ENCODE results near the gene GNAS. TPM values are rescaled to one million over a fixed set of nuclear protein-coding genes. Genes with fewer than 3 reads are reported as not detected.

GNAS gene
- total and polyA plus RNA-seq, 10 of the 15 experiments (the other 5 are each of a cell fraction or from before 2014, with no cell fraction given): 209 to 950 (median 394) TPM

GRCh38 chr20:58854638-58855471, 2.3 kb downstream of the GNAS start:
- in situ Hi-C loops (cut with MboI): loop anchor here (10.0 kb wide), 1 partner anchor 620 kb away; no protein-coding TSS in a partner anchor
- BruUV-seq (replicated peaks): no TSS peak

GRCh38 chr20:58855506-58856389, 3.2 kb downstream of the GNAS start:
- Histone ChIP-seq H3K79me2 (ENCODE audit: control insufficient read depth, insufficient read depth, low read length) (no peaks in the 10 kb centered on the region), H3K27me3 (replicated peaks in 1 of 2; ENCODE audit: control insufficient read depth in 2 of 2, insufficient read depth in 2 of 2, low read length in 1 of 2) (peaks cover 0 to 3% of the 10 kb centered on the region in 2 experiments; a peak in 3 of 4 replicates), H3K9ac (ENCODE audit: control insufficient read depth, insufficient read depth, low read length) (no peak overlapping the region), H3K4me2 (ENCODE audit: control insufficient read depth, insufficient read depth) (no peak overlapping the region), H4K20me1 (ENCODE audit: control insufficient read depth, insufficient read depth) (no peaks in the 10 kb centered on the region), H3K27ac (ENCODE audit: control insufficient read depth, insufficient read depth) (no peak overlapping the region), H3K4me3 (no peak overlapping the region), H3K36me3 (ENCODE audit: control insufficient read depth in 2 of 2, insufficient read depth in 2 of 2, low read length in 1 of 2) (no peaks in the 10 kb centered on the region), H3K4me1 (ENCODE audit: control insufficient read depth, insufficient read depth, low read length) (0 out of 2 replicates have a peak, but pooled peaks cover 3% of the 10 kb centered on the region), H2AFZ (ENCODE audit: control insufficient read depth, low read depth, low read length) (no peak overlapping the region), H3K9me3 (replicated peaks; ENCODE audit: control insufficient read depth, insufficient read depth, low read length) (no peaks in the 10 kb centered on the region; the same call in 2 of the 3 replicates)
- POLR2A ChIA-PET: no interaction called here
- SMC1A ChIA-PET (ENCODE audit: uncharacterized antibody, unreplicated experiment): no interaction called here
- FAIRE-seq (no peak), DNase-seq (ENCODE audit: low read depth, low spot score) (no peak), ATAC-seq (no peak)
- no TSS peak for BruUV-seq (replicated peaks)
- TF ChIP-seq IRF4 (IDR thresholded peaks at IDR 0.05; ENCODE audit: low read depth, low read length) (no peak), CBX3 (IDR thresholded peaks at IDR 0.05; ENCODE audit: borderline replicate concordance, low read depth) (no peak), CHD2 (IDR thresholded peaks at IDR 0.05; ENCODE audit: borderline replicate concordance, low read depth, low read length) (no peak), BHLHE40 (IDR thresholded peaks at IDR 0.05; ENCODE audit: borderline replicate concordance in 1 of 2, low read depth in 2 of 2, low read length in 1 of 2) (no peak), CBX5 (IDR thresholded peaks at IDR 0.05; ENCODE audit: low read depth) (no peak), MLLT1 (IDR thresholded peaks at IDR 0.05) (no peak)
- WGBS (ENCODE audit: insufficient coverage, insufficient replicate concordance, low lambda C conversion rate, missing lambda C conversion rate): 37% methylated on average over 56 of the region's 57 CpGs
- in situ Hi-C loops (cut with MboI): loop anchor here (10.0 kb wide), 1 partner anchor 621 kb away; no protein-coding TSS in a partner anchor
- intact Hi-C loops (cut with micrococcal nuclease; ENCODE audit: unreplicated experiment): no loop called here
- CTCF ChIA-PET: interaction anchor here (0.5 to 1.0 kb wide), 2 partner anchors 14 to 560 kb away, joined by 3 read pairs; no protein-coding TSS in a partner anchor
- RAD21 ChIA-PET (ENCODE audit: unreplicated experiment): no interaction called here

More at GRCh38 chr20:58854638-58855471, 2.3 kb downstream of the GNAS start:
- no peak overlapping the region for H3K4me2 ChIP-seq (ENCODE audit: control insufficient read depth, insufficient read depth)
- no peaks in the 10 kb centered on the region for H3K36me3 ChIP-seq (ENCODE audit: control insufficient read depth in 2 of 2, insufficient read depth in 2 of 2, low read length in 1 of 2)
- CTCF ChIA-PET: interaction anchor here (1.0 kb wide), 1 partner anchor 15 kb away, joined by 3 read pairs; no protein-coding TSS in a partner anchor
- SMC1A ChIA-PET (ENCODE audit: uncharacterized antibody, unreplicated experiment): no interaction called here
- H3K4me3 ChIP-seq: no peak overlapping the region
- DNase-seq (ENCODE audit: low read depth, low spot score): no peak
- POLR2A ChIA-PET: interaction anchor here (0.7 kb wide), 1 partner anchor 459 kb away, joined by 3 read pairs; no protein-coding TSS in a partner anchor
- no peak overlapping the region for H3K27ac ChIP-seq (ENCODE audit: control insufficient read depth, insufficient read depth)
- H3K9ac ChIP-seq (ENCODE audit: control insufficient read depth, insufficient read depth, low read length): no peak overlapping the region
- H4K20me1 ChIP-seq (ENCODE audit: control insufficient read depth, insufficient read depth): no peaks in the 10 kb centered on the region
- intact Hi-C loops (cut with micrococcal nuclease; ENCODE audit: unreplicated experiment): loop anchor here (5.0 kb wide), 2 partner anchors 203 to 618 kb away; partner anchors contain the start of gene STX16
- peaks cover 0 to 3% of the 10 kb centered on the region in 2 experiments; a peak in 3 of 4 replicates for H3K27me3 ChIP-seq (replicated peaks in 1 of 2; ENCODE audit: control insufficient read depth in 2 of 2, insufficient read depth in 2 of 2, low read length in 1 of 2)
- H3K4me1 ChIP-seq (ENCODE audit: control insufficient read depth, insufficient read depth, low read length): 0 out of 2 replicates have a peak, but pooled peaks cover 3% of the 10 kb centered on the region
- no peak for ATAC-seq
- peaks cover 7% of the 10 kb centered on the region for H3K79me2 ChIP-seq (ENCODE audit: control insufficient read depth, insufficient read depth, low read length)
- 64% methylated on average over 69 of the region's 75 CpGs for WGBS (ENCODE audit: insufficient coverage, insufficient replicate concordance, low lambda C conversion rate, missing lambda C conversion rate)
- H2AFZ ChIP-seq (ENCODE audit: control insufficient read depth, low read depth, low read length): no peak overlapping the region
- FAIRE-seq: no peak
- TF ChIP-seq SUZ12 (IDR thresholded peaks at IDR 0.05; ENCODE audit: unreplicated experiment) (peak; percentile 69), SIN3A (IDR thresholded peaks at IDR 0.05; ENCODE audit: low read depth, low read length) (no peak)
- no peaks in the 10 kb centered on the region; the same call in 2 of the 3 replicates for H3K9me3 ChIP-seq (replicated peaks; ENCODE audit: control insufficient read depth, insufficient read depth, low read length)
- RAD21 ChIA-PET (ENCODE audit: unreplicated experiment): no interaction called here
